Measurements from ENCODE around the gene RAD51D. TPM values are rescaled to one million over a fixed set of nuclear protein-coding genes. Genes with fewer than 3 reads are reported as not detected.
"Not testable (repeated sequence)": the region's sequence is repeated elsewhere in the genome, so short reads cannot be mapped to it uniquely, and the experiment has no call there.

Gene RAD51D
- total RNA-seq, 1 donor from 2014 or later, result 4.6 TPM

DNA sequence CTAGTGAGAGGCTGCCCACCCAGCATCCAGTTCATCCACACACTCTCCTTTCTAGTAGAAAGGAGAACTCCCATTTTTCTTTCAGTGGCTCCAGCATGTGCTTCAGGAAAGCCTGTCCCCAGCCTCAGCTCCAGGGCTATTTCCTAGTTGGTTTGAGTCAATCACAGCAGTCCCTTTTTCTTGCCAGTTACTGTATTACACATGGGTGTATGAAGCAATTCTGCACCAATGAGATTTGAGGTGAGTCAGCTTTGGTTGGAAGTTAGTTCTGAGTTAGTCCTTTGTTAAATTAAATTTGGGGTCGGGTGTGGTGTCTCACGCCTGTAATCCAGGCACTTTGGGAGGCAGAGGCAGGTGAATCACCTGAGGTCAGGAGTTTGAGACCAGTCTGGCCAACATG, 24.8 kb downstream of the RAD51D start:
- DNase-seq (ENCODE audit: low read depth), result peak; percentile 33

DNA sequence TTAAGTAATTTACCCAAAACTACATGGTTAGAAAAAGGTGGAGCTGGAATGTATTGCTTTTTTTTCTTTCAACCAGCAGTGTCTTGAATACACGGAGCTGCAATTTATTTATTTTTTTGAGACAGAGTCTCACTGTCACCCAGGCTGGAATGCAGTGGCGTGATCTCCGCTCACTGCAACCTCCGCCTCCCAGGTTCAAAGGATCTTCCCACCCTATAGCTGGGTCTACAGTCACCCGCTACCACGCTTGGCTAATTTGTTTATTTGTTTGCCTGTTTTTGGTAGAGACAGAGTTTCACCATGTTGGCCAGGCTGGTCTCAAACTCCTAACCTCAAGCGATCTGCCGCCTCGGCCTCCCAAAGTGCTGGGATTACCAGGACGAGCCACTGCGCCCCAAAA, 29.0 kb downstream of the RAD51D start:
- DNase-seq (ENCODE audit: low read depth), result not testable (repeated sequence)

DNA sequence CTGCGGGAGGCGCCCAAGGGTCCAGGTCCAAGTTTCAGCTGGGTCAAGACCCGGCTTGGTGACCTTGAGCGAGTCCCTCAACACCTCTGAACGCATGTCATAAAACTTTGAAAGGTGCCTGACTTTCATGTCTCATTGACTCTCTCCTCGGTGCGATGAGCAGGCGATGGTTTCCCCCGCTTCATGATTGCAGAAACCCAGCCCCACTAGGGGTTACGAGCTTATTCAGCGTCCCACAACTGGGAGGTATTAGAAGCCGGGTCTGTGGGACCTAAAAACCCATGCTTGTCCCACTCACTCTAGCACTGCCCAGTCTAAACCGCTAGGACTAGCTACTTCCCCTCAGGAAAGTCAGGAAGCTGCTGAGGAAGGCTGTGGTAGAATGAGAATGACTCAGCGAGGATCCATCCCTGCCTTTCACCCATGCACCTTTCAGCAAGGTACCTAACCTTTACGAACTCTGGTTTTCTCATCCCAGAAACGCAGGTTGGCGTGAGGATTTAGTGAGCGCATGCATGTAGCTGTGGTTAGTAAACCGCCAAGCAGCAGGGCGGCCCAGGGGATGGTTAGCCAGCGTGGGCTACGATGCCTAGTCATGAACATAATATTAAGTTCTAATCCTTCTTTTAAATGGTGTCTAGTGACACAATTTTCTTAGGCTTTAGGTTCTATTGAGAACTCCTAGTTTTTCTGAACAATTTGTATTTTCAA, 29.9 kb downstream of the RAD51D start:
- DNase-seq (ENCODE audit: low read depth), result no peak

DNA sequence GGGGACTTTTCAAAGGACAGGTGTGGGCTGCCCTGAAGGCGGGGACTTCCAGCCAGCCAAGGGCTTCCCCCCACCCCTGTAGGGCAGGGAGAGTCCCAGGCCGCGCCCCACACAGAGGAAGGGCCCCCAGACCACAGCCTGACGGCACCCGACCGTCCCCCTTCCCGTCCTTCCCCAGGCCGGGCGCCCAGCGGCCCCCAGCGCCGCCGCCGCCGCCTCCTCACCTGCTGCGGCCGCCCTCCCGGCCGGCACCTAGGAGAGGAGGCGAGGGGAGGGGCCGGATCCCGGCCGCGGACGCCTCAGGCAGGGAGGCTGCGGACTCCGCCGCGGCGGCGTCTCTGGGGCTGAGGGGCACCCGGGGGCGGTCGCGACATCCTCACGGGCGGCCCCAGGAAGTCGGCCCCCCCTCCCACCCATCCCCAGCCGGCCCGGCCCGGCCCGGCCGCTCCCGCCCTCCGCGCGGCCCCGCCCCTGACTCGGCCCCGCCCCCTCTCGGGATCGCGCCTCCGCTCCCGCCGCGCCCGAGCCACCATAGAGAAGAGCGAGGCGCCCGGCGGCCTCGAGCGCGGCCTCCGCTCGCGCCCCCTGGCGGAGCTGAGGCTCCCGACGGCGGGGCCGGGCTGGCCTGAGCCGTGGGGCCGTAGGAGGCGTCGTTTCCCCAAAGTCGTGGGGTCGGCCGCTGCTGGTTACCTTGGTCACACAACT, 30.6 kb downstream of the RAD51D start:
- peak; percentile 86 for DNase-seq (ENCODE audit: low read depth)

GRCh38 chr17:35088356-35088880, 31.2 kb downstream of the RAD51D start:
- DNase-seq (ENCODE audit: low read depth), result peak; percentile 80

DNA sequence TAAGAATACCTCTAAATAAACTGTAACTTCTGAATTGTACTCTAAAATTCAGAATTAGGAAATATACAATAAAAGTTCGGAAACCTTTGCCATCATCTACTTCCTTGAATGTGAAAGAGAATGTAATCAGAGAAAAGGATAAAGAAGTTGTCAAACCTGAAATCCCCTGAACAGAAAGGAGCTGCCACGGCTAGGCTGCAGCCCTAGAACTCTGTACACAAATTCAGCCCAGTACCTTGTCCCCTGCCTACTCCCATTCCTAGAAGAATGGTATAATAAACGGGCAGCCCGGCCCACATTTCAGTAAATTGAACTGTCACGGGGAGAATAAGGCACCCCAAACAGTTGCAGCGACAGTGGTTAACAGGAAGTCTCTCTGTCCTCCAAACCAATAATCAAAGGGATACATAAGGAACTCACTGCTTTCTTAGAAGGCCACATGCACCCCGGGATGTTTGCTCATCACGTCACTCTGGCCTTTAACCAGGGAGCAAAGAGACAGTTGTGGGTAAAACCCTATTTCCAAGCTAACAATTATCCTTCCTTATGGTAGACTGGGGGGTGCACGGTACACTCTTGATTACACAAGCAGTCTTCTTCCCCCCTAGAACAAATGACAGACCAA, 31.8 kb downstream of the RAD51D start:
- no peak for DNase-seq (ENCODE audit: low read depth)

DNA sequence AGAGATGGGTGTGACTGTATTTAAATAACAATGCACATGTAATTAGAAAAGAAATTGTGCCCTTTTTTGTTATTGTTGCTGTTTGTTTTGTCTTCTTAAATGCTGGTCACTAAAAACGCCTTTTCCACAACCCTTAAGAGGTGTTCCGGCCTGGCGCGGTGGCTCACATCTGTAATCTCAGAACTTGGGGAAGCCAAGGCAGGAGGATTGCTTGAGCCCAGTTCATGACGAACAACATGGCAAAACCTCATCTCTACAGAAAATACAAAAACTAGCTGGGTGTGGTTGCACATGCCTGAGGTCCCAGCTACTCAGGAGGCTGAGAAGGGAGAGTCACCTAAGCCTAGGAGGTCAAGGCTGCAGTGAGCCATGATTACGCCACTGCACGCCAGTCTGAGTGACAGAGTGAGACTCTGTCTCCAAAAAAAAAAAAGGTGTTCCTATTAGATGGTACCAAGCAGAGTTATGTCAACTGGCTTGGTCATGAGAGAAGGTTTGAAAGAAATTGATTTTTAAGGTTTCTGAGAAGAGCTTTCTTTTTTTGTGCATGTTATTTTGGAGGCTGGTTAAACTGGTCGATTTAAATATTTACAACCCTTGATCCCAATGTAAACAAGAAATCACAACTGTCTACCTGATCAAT, 32.6 kb downstream of the RAD51D start:
- no peak for DNase-seq (ENCODE audit: low read depth)

- DNase-seq (ENCODE audit: low read depth), result no peak
These were observed 33.5 kb downstream of the RAD51D start for GRCh38 chr17:35086164-35086563.

DNA sequence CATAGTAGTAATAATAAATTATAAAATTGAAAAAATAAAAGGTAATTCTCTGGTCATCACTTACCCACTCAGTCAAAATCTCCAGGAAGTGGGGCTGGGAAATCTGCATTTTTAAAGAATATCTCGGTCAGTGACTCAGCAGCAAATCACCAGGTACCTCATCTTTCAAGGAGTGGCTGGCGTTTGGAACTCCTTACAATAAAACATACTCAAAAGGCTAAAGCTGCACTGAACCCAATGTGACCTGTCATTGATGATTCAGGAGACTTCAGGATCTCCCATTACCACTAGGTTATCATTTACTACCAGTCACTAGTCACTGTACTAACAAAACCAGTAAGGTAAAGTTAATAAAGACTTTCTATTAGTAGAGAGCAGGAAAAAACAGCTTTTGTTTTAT, 34.7 kb downstream of the RAD51D start:
- no peak for DNase-seq (ENCODE audit: low read depth)

DNA sequence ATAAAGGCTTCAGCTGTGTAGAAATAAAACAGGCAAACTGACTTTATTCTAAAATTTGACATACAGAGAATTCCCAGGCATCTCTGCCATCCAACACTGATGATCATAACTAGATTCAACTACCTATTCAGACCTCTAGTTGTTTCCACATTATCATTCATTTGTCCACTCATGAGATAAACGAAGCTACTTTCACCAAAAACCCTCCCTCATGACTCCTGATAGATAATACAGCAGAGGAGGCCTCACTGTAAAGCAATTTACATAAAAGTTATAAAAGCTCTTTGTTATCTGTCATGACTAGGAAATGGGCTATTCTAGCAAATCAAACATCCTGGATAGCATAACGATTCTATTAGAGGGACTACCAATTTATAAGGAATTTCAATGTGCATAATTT, 36.6 kb downstream of the RAD51D start:
- no peak for DNase-seq (ENCODE audit: low read depth)

DNA sequence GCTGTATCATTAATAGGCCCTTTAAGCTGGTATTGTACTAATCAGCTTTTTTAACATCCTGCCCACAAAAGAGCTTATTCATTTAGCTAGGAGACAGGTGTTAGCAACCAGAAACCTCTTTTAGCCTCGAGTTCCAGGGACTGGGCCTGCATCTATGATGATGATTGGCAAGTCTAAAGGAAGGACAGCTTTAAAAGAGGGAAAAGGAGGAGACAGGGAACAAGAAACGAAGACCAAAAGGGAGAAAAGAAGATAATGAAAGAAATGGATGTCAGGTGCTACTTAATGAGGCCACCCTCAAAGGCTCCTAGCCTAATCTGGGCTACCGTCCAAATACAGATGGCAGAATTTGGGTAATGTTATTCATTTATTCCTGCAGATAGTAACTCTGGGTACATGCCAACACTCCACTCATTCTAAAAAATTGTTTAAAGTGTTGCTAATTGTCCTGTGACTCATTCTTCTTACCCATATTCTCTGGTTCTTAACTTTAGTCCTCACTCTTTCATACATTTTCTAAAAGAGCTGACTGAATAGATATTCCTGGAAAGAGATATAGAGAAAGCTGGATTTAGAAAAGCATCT, 37.5 kb downstream of the RAD51D start:
- DNase-seq (ENCODE audit: low read depth), result peak; percentile 71

DNA sequence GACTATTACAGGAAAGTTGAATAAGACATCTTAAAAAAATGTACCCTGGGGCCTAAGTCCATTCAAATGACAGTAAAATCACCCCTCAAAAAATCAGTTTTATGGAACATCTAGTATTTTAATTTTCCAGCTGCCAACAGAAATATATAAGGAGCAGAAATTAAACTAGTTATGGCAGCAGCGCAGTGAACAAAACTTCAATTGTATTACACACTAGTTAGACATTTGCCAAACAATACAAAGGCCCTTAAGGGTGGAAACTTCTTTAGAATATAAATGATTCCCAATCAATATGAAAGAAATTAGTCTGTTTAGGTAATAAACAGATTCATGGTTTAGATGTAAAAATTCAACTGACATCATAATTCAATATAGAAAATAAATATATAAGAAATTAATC, 38.0 kb downstream of the RAD51D start:
- no peak for DNase-seq (ENCODE audit: low read depth)

DNA sequence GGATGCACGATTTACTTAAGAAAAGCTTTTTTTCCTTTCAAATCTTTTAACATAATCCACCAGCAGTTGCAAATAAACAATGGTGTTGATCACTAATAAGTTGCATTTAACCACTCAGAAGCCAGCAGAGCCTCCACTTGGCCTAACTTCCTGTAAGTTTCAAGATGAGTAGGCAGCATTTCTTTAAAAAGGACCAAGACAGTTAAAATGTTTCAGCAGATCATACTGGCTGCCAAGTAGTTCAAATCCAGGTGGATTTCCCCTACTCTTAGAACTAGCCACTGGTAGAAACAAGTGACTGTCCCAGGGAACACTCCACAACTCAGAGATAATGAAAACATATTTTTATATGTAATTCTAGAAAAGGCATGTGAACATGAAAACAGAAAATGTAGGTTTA, 39.1 kb downstream of the RAD51D start:
- DNase-seq (ENCODE audit: low read depth), result no peak

DNA sequence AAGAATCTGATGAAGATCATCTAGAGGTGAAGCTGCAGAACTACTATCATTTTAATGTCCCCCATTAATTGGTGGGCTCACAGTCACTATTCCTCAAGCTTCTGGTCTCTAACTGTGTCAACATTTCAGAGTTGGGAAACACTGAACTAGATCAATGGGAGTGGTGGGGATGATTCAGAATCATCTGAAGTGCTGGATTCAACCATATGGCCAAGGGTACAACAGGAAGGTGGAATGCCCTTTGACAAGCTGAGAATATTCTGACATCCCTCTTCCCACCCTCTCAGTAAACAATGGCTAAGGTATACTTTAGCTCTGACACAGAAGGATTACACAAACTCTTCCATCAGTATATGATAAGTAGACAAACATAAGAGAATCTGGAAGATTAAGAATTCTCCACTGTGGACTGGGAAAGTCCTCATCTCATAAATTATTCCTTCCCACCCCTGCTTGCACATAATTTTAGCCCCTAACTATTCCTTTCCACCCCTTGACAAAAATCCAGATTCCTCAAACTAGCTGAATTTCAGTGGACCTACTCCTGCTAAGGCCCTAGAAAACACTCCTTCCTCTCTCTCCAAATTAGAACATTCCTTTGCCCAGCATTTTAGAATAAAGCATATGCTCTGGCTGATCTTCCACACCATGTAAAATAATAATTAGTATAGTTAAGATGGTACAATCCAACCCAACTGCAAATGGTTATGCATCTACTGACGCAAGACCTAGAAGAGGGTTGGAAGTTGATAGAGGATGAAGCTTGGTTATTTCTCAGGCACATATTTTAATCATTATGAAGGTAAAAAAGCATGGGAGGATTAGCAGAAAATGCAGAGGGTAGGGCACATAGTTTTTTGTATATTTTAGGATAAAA, 39.9 kb downstream of the RAD51D start:
- DNase-seq (ENCODE audit: low read depth), result no peak

- no peak for DNase-seq (ENCODE audit: low read depth)
These were observed 42.8 kb downstream of the RAD51D start for GRCh38 chr17:35076874-35077273.

DNA sequence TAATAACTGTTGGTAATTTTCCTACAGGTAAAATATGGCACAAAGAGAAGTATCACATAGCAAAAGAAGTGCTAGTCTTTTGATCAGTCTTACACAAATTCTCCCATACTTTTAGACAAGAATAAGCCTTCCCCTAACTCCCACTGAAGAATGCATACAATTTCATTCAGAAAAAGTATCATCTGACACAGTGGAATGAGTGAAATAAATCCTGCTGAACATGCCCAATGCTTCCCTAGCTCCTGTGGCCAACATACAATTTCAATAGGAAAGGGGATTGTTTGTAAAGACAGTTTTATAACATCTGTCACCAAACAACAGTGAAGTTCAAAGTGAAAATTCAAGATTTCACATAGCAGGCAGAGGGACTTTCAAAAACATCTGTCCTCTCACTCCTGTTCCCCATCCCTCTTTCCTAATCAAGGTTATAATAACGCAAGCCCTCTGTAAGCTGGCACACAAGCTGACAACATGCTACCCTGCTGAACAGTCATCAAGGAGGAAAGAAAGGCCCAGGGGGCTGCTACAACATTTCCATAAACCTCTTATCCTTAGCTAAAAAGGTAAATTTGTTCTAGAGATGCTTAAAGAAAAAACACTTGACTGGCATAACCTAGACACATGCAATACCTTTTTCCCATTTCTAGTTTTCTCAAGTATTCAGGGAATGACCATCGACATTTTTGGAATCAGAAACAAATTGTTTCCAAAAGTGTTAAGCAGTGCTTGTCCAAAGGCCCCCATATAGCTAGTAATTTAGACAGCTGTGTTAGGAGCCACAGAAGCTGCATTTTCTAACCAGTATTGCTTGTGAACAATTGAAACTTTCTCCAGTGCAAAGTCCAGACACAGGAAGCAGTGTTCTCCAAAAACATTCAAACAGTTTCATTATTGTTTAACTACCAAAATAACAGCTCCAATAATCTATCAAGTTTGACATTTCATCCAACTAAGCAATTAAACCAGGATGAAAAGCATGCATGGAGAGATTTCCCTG, 44.7 kb downstream of the RAD51D start:
- DNase-seq (ENCODE audit: low read depth), result no peak

DNA sequence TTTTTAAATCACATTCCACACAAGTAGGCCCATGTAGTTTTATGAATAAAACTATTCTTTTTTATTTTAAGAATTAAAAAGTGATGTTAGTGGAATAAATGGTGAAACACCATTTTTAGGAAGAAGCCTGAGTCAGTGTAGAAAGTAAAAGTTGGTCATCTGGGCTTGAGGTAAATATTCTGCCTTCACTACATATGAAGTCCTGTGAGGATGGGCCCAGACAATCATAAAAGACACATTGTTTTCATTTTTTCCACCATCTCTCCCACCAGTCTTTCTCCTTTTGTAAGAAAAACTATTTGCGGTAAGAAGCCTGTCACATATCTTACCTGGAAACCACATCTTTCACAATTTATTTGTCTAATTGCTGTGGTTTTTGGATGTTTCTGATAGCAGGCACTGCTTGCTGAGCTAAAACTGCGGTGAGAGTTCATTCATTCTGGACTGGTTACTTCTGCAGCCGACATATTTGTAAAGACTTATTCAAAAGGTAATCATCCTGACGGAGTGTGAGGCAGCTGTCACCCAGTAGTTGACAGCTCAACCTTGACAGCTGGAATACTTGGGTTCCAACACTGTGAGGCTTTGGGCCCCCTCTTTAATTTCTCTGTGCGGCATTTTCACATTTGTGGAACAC, 45.6 kb downstream of the RAD51D start:
- DNase-seq (ENCODE audit: low read depth), result no peak

GRCh38 chr17:35073183-35073790, 46.4 kb downstream of the RAD51D start:
- DNase-seq (ENCODE audit: low read depth), result no peak
